ENCODE measurements around the gene ZNF33B. TPM values are rescaled to one million over a fixed set of nuclear protein-coding genes. Genes with fewer than 3 reads are reported as not detected.
A peak's percentile ranks its signal among the peaks of the same experiment; 100 is the strongest.

Gene ZNF33B
- total and polyA plus RNA-seq, 9 donors = 24.9 to 71.8 (median 32.9) TPM

DNA sequence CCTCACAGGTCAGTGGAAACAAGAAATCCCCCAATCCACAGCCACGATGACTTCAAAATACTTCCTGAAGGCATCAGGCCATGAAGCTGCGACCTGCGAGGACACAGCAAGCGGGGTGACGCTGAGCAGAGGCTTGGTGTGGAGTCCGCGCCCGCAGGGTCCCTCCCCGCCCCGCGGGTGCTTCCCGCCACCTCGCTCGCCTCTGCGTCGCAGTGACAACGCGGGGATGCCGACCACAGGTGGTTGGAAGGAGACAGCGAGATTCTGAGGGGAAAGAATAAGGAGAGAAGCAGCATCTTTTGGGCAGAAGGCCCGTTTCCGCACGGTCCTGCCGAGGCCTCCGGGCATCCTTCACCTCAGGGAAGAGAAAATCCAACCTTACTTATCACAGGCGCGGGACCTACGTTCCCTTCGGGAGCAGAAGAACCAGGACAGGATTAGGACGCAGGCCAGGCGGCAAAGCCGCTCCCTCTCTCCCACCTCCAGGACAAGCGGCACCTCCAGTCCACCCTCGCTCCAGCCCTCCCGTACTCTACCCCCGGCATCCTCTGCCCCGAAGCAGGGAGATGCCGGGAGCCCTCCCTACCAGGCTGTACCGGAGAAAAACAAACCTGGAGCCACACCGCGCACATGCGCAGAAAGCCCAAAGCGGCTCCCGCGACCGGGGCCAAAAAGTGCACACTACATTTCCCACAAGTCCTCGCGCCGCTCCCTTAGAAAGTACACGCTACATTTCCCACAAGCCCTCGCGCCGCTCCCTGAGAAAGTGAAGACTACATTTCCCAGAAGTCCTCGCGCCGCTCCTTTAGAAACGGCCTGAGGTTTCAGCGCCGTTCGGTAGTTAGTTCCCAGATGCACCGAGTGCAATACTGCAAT is 85.9 kb downstream of the ZNF33B start:
- DNase-seq = peak; percentile 95 to 97 (median 97)
- H3K36me3 ChIP-seq = no peaks in the 10 kb centered on the region
- no peaks in the 10 kb centered on the region for H3K27me3 ChIP-seq
- H3K27ac ChIP-seq = peak overlapping the region in 1 of 2 donors; percentile 24
- H3K4me3 ChIP-seq = peak overlapping the region; percentile 78
- WGBS, 3 donors = 0 to 1% (median 1%) methylated on average over 61 of the region's 61 CpGs
- H3K4me1 ChIP-seq (ENCODE audit: insufficient read depth) = peaks cover 5% of the 10 kb centered on the region
- intact Hi-C loops (cut with DNase I) = no loop called here
- TF ChIP-seq, protein P1, sequence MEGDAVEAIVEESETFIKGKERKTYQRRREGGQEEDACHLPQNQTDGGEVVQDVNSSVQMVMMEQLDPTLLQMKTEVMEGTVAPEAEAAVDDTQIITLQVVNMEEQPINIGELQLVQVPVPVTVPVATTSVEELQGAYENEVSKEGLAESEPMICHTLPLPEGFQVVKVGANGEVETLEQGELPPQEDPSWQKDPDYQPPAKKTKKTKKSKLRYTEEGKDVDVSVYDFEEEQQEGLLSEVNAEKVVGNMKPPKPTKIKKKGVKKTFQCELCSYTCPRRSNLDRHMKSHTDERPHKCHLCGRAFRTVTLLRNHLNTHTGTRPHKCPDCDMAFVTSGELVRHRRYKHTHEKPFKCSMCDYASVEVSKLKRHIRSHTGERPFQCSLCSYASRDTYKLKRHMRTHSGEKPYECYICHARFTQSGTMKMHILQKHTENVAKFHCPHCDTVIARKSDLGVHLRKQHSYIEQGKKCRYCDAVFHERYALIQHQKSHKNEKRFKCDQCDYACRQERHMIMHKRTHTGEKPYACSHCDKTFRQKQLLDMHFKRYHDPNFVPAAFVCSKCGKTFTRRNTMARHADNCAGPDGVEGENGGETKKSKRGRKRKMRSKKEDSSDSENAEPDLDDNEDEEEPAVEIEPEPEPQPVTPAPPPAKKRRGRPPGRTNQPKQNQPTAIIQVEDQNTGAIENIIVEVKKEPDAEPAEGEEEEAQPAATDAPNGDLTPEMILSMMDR (IDR thresholded peaks at IDR 0.05) = no peak
- TF ChIP-seq POLR2A (IDR thresholded peaks at IDR 0.05) = peak; percentile 51
- no peaks in the 10 kb centered on the region for H3K9me3 ChIP-seq

DNA sequence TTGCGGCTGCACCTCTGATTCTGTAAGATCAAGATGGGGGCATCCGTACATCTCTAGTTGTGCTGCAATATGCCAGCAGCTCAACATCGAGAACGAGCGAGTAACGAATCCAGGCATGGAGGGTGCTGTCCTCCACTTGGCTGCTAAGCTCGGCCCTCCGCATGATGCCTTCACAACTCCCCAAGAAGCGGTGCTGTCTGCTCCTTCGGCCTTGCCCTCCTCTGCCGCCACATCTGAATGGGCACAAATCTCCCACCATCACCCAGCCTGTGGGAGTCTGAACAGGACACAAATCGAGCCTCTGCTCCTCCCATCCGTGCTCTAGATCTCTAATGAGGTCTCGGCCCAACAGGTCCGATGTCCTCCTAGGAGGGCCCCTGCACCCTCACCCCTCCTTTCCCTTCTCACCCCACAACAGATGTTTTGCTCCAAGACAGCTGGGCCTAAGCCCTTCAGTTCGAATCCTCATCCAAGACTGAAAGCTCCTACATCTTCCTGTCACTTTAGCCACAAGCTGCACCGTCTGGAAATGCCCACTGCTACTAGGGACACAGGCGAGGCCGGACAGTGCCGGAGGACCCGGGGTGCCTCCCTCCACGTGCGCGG is 86.7 kb downstream of the ZNF33B start:
- H3K4me3 ChIP-seq = peak overlapping the region; percentile 78
- no peak for TF ChIP-seq POLR2A (IDR thresholded peaks at IDR 0.05)
- no peak for TF ChIP-seq EP300 (IDR thresholded peaks at IDR 0.05)
- TF ChIP-seq, protein P1 (IDR thresholded peaks at IDR 0.05) = no peak
- intact Hi-C loops (cut with DNase I) = no loop called here
- H3K36me3 ChIP-seq = no peaks in the 10 kb centered on the region
- no peaks in the 10 kb centered on the region for H3K9me3 ChIP-seq
- peak in 2 of 5 donors; percentile 17 to 28 for DNase-seq
- WGBS, 3 donors = 40 to 44% (median 43%) methylated on average over 24 of the region's 24 CpGs
- H3K27ac ChIP-seq = no peak overlapping the region
- peaks cover 5% of the 10 kb centered on the region for H3K4me1 ChIP-seq (ENCODE audit: insufficient read depth)
- H3K27me3 ChIP-seq = no peaks in the 10 kb centered on the region

DNA sequence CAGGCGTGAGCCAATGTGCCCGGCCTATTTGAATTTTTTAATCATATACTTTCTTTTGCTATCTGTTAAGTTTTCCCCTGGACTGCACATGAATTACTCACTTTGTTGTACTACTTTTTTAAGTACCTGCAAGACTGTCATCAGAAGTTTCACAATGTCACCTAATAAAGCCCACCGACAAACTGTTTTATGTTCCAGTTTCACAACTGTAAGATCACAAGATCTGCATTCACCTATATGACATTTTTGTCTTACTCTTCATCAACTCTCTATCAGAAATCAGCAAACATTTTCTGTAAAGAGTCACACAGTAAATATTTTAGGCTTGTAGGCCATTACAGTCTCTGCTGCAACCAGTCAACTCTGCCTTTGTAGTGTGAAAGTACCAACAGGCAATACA is 88.5 kb downstream of the ZNF33B start:
- Histone ChIP-seq H3K4me3 (no peak overlapping the region), H3K27ac (no peak overlapping the region), H3K36me3 (no peaks in the 10 kb centered on the region), H3K9me3 (peaks cover 0 to 3% of the 10 kb centered on the region in 2 donors), H3K27me3 (no peaks in the 10 kb centered on the region), H3K4me1 (ENCODE audit: insufficient read depth) (peaks cover 5% of the 10 kb centered on the region)
- WGBS, 3 donors = 96 to 100% (median 97%) methylated on average over 3 of the region's 3 CpGs
- no peak for DNase-seq
- TF ChIP-seq EP300 (IDR thresholded peaks at IDR 0.05) (no peak), POLR2A (IDR thresholded peaks at IDR 0.05) (no peak)
- TF ChIP-seq, protein P1 (IDR thresholded peaks at IDR 0.05) = no peak
- intact Hi-C loops (cut with DNase I) = no loop called here

DNA sequence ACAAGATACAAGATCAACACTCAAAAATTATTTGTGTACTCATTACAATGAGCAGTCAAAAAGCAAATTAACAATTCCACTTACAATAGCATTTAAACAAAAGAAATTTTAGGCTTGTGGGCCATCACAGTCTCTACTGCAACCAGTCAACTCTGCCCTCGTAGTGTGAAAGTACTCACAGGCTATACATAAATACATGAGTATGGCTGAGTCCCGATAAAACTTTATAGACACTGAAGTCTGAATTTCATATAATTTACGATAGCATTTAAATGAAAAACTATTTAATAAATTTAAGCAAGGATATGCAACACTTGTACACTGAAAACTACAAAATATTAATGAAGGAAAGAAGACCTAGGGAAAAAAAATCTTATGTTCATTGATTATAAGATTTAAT is 90.1 kb downstream of the ZNF33B start:
- Histone ChIP-seq H3K36me3 (no peaks in the 10 kb centered on the region), H3K27me3 (no peaks in the 10 kb centered on the region), H3K4me1 (ENCODE audit: insufficient read depth) (peaks cover 5% of the 10 kb centered on the region), H3K9me3 (peaks cover 0 to 3% of the 10 kb centered on the region in 2 donors), H3K4me3 (no peak overlapping the region), H3K27ac (no peak overlapping the region)
- intact Hi-C loops (cut with DNase I) = no loop called here
- DNase-seq = no peak
- WGBS, 3 donors = 94 to 99% (median 98%) methylated on average over 3 of the region's 3 CpGs
- no peak for TF ChIP-seq EP300 (IDR thresholded peaks at IDR 0.05)
- TF ChIP-seq POLR2A (IDR thresholded peaks at IDR 0.05) = no peak
- TF ChIP-seq, protein P1 (IDR thresholded peaks at IDR 0.05) = no peak

Data from ovary (tissue), 9 donors.